Central memory CD8-positive, alpha-beta T cell (primary cell): ENCODE data around the gene DIP2C.

Experiments used
- ATAC-seq: fragments of 150-1000 bp; cut with Tn5 transposase; replicated peaks from 2 replicates; pipeline ENCODE4 v1.10.0; 2022; ENCODE audit warnings: mild to moderate bottlenecking, moderate FRiP score, moderate number of reproducible peaks; ENCODE audit not compliant: poor library complexity, severe bottlenecking; ENCODE audit errors: extremely low read depth
- DNase-seq, 2 donors: peaks; one replicate each; pipeline ENCODE4 v3.0.0; 2021; ENCODE audit warnings: low spot score in 2 of 2
- H3K27ac Mint-ChIP-seq: one replicate; pipeline ENCODE4 v1.8.0; 2022; ENCODE audit warnings: low read depth, mild to moderate bottlenecking, moderate library complexity, mixed read lengths
- H3K27me3 Mint-ChIP-seq: one replicate; pipeline ENCODE4 v1.8.0; 2022; ENCODE audit warnings: mixed read lengths
- H3K36me3 Mint-ChIP-seq: one replicate; pipeline ENCODE4 v1.8.0; 2022; ENCODE audit warnings: mild to moderate bottlenecking, moderate library complexity, mixed read lengths; ENCODE audit not compliant: insufficient read depth
- H3K4me1 Mint-ChIP-seq: one replicate; pipeline ENCODE4 v1.8.0; 2022; ENCODE audit warnings: mixed read lengths
- H3K4me3 Mint-ChIP-seq: one replicate; pipeline ENCODE4 v1.8.0; 2022; ENCODE audit warnings: mild to moderate bottlenecking, moderate library complexity, mixed read lengths
- H3K9me3 Mint-ChIP-seq: one replicate; pipeline ENCODE4 v1.8.0; 2022; ENCODE audit warnings: mixed read lengths

The DIP2C gene

DNA sequence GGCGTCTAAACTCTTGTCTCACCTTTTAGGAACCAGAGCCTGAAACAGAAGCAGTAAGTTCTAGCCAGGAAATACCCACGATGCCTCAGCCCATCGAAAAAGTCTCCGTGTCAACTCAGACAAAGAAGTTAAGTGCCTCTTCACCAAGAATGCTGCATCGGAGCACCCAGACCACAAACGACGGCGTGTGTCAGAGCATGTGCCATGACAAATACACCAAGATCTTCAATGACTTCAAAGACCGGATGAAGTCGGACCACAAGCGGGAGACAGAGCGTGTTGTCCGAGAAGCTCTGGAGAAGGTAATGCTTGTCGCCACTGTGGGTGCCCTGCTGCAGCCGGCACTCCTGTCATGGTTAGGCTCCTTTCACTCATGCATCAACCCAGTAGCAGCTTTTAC, 441.2 kb downstream of the DIP2C start:
- Mint-ChIP-seq H3K36me3 (peaks cover 36% of the 10 kb centered on the region), H3K4me1 (peaks cover 31% of the 10 kb centered on the region)
- peak; percentile 83 for ATAC-seq

DNA sequence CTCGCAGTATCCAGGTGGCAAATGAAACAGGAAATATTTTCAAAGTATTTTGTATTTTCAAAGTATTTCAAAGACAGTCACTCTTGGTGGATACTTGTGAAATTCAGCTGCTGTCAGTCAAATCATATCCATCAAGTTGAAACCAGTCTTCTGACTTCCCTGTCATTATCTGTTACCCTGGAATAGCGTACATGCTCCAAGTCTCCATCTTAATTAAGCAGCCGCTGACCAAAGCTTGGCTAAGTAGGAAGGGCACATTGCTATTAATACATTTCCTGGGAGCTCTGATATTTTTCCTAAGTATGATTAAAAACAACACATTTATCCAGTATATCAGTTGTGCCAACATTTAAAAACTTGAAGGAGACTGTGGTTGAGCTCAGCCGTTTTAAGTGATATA, 442.0 kb downstream of the DIP2C start:
- Mint-ChIP-seq H3K4me1 (peaks cover 36% of the 10 kb centered on the region), H3K9me3 (no peaks in the 10 kb centered on the region), H3K36me3 (peaks cover 34% of the 10 kb centered on the region), H3K4me3 (peak overlapping the region; percentile 77), H3K27me3 (no peaks in the 10 kb centered on the region), H3K27ac (peak overlapping the region; percentile 93)
- no peak for DNase-seq
- ATAC-seq, result no peak

More for the DNA sequence above, 441.2 kb downstream of the DIP2C start:
- H3K4me3 Mint-ChIP-seq, result peak overlapping the region; percentile 64
- H3K9me3 Mint-ChIP-seq, result no peaks in the 10 kb centered on the region
- DNase-seq, result peak in 1 of 2 donors; percentile 60
- no peaks in the 10 kb centered on the region for H3K27me3 Mint-ChIP-seq
- peak overlapping the region; percentile 87 for H3K27ac Mint-ChIP-seq

DNA sequence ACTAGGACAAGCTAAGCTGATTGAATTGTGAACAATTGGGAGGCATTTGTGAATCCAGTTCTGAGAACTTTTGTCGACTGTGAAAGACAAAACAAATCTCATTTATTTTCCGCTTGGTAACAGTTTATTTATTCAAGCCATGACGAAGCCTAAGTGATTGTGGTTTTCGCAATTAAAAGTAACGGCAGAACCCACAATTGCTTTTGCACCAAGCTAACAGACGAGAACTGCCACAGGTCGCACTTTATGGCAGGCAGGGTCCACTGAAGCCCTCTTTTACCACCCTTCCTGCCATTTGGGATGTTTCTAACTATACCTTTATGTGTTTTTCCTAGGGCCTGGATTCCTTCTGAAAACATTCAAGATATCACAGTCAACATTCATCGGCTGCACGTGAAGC, 443.0 kb downstream of the DIP2C start:
- H3K27me3 Mint-ChIP-seq, result no peaks in the 10 kb centered on the region
- peaks cover 40% of the 10 kb centered on the region for H3K36me3 Mint-ChIP-seq
- H3K4me1 Mint-ChIP-seq, result peaks cover 36% of the 10 kb centered on the region
- peak; percentile 62 for ATAC-seq
- peak overlapping the region; percentile 93 for H3K27ac Mint-ChIP-seq
- peak in 1 of 2 donors; percentile 42 for DNase-seq
- H3K9me3 Mint-ChIP-seq, result no peaks in the 10 kb centered on the region
- peak overlapping the region; percentile 77 for H3K4me3 Mint-ChIP-seq

DNA sequence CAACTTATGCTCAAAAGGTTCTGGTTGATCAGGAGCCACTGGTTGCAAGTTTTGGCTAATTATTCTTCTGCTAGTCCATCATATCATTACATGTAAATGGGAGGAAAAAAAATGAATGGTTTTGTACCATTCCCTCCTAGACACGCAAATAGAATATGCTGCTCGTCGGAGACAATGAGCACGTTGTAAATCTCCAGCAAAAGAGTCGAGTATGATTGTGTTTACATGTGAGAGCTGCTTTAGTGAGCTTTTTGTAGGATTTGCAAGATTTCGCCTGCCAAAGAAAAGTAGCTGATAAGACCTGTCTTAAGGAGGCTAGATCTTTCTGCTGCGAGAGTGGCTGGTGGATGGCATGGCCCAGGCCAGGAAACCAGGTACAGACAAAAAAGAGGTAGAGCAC, 445.2 kb downstream of the DIP2C start:
- Mint-ChIP-seq H3K27me3 (no peaks in the 10 kb centered on the region), H3K4me1 (peaks cover 36% of the 10 kb centered on the region), H3K9me3 (no peaks in the 10 kb centered on the region), H3K27ac (no peak overlapping the region), H3K36me3 (peaks cover 38% of the 10 kb centered on the region), H3K4me3 (no peak overlapping the region)
- ATAC-seq, result no peak
- DNase-seq, result no peak

DNA sequence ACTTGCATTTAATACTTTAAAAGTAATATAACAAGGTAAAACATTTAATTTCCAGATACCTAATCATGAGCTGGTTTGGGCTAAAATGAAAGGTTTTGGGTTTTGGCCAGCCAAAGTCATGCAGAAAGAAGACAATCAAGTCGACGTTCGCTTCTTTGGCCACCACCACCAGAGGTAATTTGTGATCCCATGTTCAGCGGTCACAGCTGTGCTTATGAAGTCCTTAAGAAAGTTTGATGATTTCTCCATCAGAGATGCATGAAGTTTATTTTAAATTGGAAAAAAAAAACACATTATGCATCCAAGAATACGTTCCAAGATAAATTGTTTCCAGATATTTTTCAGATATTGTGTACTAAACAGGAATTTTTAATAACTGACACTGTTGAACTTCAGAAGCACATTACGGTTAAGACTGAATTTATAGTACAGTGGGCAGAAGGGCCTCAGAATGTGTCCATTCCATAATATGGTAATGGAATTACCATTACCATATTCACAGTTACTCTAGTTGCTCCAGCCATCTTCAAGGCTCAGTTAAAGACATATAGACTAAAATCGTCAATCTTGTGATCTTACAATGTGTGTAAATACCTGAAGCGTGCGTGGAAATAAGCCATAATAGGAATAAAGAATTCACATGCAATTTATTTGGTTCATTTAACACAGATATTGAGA, 447.4 kb downstream of the DIP2C start:
- H3K27ac Mint-ChIP-seq, result no peak overlapping the region
- DNase-seq (no peak), ATAC-seq (no peak)
- H3K4me1 Mint-ChIP-seq, result peaks cover 20% of the 10 kb centered on the region
- no peaks in the 10 kb centered on the region for H3K27me3 Mint-ChIP-seq
- H3K36me3 Mint-ChIP-seq, result peaks cover 28% of the 10 kb centered on the region
- H3K4me3 Mint-ChIP-seq, result no peak overlapping the region
- no peaks in the 10 kb centered on the region for H3K9me3 Mint-ChIP-seq

DNA sequence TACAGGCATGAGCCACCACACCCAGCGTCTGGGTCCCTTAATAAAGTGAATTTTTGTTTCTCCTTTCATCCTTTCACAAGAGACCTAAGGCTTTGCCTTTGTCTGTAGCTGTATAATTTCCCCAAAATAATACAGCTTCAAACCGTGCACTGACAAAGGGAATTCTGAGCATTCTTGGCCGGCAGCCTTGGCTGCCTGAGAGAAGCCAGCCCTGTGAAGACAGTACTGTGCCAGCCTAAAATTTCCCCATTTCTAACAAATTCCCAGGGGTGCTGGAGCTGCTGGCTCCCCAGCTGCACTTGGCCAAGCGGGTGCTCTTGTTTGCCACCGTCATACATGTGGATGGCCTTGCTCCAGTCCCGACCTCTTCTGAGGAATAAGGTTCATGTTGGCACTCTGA, 448.0 kb downstream of the DIP2C start:
- Mint-ChIP-seq H3K27ac (no peak overlapping the region), H3K36me3 (peaks cover 26% of the 10 kb centered on the region), H3K27me3 (no peaks in the 10 kb centered on the region), H3K4me3 (no peak overlapping the region), H3K9me3 (no peaks in the 10 kb centered on the region), H3K4me1 (peaks cover 13% of the 10 kb centered on the region)
- no peak for DNase-seq
- ATAC-seq, result no peak

DNA sequence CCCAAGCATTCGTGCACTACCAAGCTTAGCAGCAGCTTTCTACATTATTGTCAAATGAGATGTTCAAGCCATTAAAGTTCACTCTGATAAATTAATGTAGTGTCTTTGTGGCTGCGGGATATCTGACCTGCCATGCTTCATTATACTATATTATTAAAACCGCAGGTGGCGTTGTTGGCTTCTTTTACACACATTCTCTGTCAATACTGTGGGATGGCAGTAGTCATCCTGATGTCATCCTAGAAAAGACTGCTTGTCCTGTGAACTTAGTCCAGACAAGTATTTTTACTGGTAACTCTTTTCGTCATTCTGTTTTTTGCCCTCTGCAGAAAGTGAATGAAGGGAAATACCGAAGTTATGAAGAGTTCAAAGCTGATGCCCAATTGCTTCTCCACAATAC, 450.4 kb downstream of the DIP2C start:
- H3K27ac Mint-ChIP-seq, result no peak overlapping the region
- no peaks in the 10 kb centered on the region for H3K9me3 Mint-ChIP-seq
- no peak overlapping the region for H3K4me3 Mint-ChIP-seq
- peaks cover 4% of the 10 kb centered on the region for H3K4me1 Mint-ChIP-seq
- no peak for ATAC-seq
- peaks cover 27% of the 10 kb centered on the region for H3K36me3 Mint-ChIP-seq
- DNase-seq, result no peak
- H3K27me3 Mint-ChIP-seq, result no peaks in the 10 kb centered on the region

DNA sequence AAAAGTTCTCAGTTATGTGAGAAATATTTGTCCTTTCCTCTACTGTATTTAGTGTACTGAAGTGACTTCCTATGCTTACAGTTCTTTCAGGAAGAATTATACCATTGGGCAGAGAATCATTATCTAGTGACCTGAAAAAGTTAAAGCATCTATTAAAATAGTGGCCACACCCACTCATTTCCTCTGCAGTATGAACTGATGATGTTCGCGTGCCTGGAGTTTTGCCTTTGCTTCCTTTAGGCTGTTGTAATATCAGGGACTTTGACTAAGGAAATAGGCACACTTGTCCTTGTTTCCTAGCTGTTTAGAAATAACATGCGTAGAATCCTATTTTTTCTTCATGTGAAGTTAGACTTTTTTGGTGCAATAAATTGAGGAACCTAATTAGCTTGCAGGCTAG, 453.6 kb downstream of the DIP2C start:
- H3K36me3 Mint-ChIP-seq, result peaks cover 17% of the 10 kb centered on the region
- H3K4me1 Mint-ChIP-seq, result peaks cover 6% of the 10 kb centered on the region
- no peak overlapping the region for H3K27ac Mint-ChIP-seq
- no peak for ATAC-seq
- H3K27me3 Mint-ChIP-seq, result no peaks in the 10 kb centered on the region
- no peak for DNase-seq
- H3K9me3 Mint-ChIP-seq, result no peaks in the 10 kb centered on the region
- H3K4me3 Mint-ChIP-seq, result no peak overlapping the region

DNA sequence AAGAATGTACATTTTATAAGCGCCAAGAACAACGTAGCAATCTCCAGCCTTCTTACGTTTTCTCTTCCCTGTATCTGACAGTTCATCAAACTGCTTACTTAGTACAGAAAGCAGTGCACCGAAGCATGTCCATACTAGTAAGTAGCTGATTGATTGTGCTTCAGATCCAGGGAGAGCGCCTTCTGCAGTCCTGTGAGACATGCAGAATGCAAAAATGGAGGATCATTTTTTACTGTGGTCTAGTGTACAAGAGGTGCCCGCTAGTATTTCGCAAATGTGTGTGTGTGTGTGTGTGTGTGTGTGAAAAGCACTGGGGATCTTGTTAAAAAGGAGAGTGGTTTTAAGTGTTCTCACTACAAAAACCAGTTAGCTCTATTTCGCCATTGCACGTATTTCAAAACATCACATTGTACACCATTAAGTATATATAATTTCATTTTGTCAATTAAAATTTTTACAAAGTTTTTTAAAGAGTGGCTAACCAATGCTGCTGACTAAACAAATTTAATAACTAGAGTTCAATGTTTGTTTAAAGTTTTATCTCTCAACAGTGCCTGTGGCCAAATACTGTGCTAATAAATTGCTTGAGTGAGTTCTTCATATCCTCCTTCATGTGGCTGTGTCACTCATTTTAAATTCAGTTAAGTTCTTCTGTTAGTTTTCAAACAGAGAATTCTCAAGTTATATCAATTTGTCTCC, 454.6 kb downstream of the DIP2C start:
- DNase-seq, result no peak
- ATAC-seq, result no peak
- Mint-ChIP-seq H3K4me1 (peaks cover 6% of the 10 kb centered on the region), H3K9me3 (no peaks in the 10 kb centered on the region), H3K27me3 (no peaks in the 10 kb centered on the region), H3K36me3 (peaks cover 13% of the 10 kb centered on the region), H3K4me3 (no peak overlapping the region), H3K27ac (no peak overlapping the region)

DNA sequence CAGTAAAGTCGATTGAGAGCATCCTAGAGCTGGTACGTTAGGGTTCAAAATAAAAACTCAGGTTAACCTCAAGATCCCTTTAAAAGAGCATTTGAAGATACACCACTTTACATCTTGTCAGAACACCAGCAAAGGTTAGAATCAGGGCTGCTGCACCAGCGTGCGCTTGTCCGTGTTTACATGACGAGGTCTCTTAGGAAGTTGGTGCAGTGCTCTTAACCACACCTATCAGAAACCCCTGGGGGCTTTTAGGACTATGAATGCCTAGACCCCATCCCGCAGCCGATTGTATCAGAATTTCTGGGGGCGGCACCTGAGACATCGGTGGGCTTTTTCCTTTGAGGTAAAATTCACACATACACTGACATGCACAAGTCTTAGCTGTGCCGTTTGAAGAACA, 456.6 kb downstream of the DIP2C start:
- DNase-seq (no peak), ATAC-seq (no peak)
- peaks cover 6% of the 10 kb centered on the region for H3K36me3 Mint-ChIP-seq
- peaks cover 15% of the 10 kb centered on the region for H3K4me1 Mint-ChIP-seq
- H3K27me3 Mint-ChIP-seq, result no peaks in the 10 kb centered on the region
- H3K4me3 Mint-ChIP-seq, result no peak overlapping the region
- H3K9me3 Mint-ChIP-seq, result no peaks in the 10 kb centered on the region
- H3K27ac Mint-ChIP-seq, result no peak overlapping the region

DNA sequence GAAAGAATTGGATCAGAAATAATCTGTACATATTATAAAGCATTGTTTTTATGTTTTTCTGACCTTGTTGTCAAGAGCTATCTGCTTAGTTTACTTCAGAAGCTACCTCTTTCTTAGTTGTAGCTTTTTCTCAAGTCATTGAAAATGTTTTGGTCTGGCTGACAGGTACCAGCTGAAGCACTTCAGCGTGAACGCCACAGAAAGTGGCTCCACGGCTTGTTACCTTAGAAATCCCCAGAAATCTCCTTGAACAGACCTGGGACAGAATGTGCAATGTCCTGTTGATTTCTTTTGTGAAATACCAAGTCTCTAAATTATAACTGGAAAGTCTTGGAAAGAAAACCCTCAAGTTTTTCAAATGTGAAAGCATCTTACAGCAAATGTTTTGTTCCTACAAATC, 457.4 kb downstream of the DIP2C start:
- H3K27me3 Mint-ChIP-seq, result no peaks in the 10 kb centered on the region
- no peaks in the 10 kb centered on the region for H3K9me3 Mint-ChIP-seq
- H3K4me3 Mint-ChIP-seq, result no peak overlapping the region
- DNase-seq (no peak), ATAC-seq (no peak)
- H3K27ac Mint-ChIP-seq, result no peak overlapping the region
- H3K4me1 Mint-ChIP-seq, result peaks cover 16% of the 10 kb centered on the region
- H3K36me3 Mint-ChIP-seq, result peaks cover 6% of the 10 kb centered on the region

DNA sequence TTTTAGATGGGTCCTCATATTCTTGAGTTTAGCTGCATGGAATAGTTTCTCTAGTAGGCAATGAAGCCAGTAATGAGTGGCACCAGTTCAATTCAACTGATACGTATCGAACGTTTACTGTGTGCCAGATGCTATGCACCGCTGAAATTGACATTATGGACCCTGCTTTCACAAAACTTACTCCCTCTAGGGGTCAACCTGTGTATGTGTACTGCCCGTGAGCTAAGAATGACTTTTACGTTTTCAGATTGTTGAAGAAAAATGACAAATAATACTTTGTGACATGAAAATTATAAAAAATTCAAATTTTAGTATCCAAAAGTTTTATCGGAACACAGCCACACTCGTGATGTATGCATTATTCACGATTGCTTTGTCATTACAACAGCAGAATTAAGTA, 458.7 kb downstream of the DIP2C start:
- Mint-ChIP-seq H3K27me3 (no peaks in the 10 kb centered on the region), H3K27ac (no peak overlapping the region), H3K36me3 (no peaks in the 10 kb centered on the region), H3K4me1 (peaks cover 21% of the 10 kb centered on the region), H3K4me3 (no peak overlapping the region), H3K9me3 (no peaks in the 10 kb centered on the region)
- no peak for ATAC-seq
- DNase-seq, result no peak

DNA sequence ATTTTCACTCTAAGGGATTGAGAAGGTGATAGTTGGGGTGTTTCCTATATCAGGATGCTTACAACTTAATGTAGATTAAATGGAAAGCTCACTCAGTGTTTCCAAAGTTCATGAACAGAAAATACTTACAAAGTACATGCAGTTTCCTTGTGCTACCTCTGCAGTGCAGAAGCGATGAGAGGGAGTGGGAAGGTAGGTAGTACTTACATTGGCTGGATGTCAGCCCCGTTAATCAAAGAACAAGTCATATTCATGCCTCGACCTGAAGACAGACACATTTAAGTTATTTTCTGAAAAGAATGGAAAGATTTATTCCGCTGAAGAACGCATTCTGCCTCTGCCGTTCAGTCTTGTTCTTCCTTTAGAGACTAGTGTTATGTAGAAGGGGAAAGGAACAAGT, 461.1 kb downstream of the DIP2C start:
- Mint-ChIP-seq H3K9me3 (no peaks in the 10 kb centered on the region), H3K4me3 (no peak overlapping the region), H3K4me1 (peaks cover 20% of the 10 kb centered on the region), H3K36me3 (peaks cover 3% of the 10 kb centered on the region), H3K27ac (peak overlapping the region; percentile 8), H3K27me3 (no peaks in the 10 kb centered on the region)
- DNase-seq (no peak), ATAC-seq (no peak)
